ENCODE measurements around the gene UPK3A. TPM values are rescaled to one million over a fixed set of nuclear protein-coding genes. Genes with fewer than 3 reads are reported as not detected.

The UPK3A gene
- total RNA-seq, 1 donor from 2014 or later = 0.87 TPM

DNA sequence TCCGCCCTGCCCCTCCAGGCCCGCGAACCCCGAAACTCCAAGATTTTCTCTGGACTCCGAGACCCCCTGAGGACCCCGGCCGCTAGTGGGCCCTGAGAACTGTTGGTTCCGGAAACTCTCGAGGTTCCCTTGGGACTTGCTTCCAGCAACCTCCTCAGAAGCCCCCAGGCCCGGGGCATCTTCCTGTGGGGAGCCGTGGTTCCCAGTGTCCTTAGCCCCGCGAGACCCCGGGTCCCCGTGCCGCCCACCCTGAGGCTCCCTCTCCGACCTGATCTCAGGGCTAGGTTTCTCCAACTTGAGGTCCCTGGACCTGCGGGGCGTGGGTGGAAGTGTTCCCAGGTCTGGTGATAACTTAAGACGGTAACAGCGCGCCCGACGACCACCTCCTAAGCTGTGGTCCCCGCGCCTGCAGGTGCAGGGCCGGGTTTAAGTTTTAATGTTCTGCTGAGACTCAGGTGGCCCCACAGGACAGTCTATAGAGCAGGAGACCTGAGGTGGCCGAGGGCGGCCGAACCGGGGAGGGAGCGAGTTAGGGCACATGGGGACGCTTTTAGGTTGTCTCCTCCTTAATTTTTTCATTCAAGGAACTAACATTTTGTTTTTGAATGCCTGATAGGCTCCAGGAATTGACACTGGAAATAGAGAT, 25.7 kb downstream of the UPK3A start:
- Mint-ChIP-seq H3K4me3 (peak overlapping the region; percentile 83), H3K36me3 (no peaks in the 10 kb centered on the region), H3K27me3 (ENCODE audit: low read depth) (no peaks in the 10 kb centered on the region), H3K9me3 (no peaks in the 10 kb centered on the region), H3K4me1 (peaks cover 32% of the 10 kb centered on the region), H3K27ac (peak overlapping the region; percentile 76)
- TF ChIP-seq, protein P1, sequence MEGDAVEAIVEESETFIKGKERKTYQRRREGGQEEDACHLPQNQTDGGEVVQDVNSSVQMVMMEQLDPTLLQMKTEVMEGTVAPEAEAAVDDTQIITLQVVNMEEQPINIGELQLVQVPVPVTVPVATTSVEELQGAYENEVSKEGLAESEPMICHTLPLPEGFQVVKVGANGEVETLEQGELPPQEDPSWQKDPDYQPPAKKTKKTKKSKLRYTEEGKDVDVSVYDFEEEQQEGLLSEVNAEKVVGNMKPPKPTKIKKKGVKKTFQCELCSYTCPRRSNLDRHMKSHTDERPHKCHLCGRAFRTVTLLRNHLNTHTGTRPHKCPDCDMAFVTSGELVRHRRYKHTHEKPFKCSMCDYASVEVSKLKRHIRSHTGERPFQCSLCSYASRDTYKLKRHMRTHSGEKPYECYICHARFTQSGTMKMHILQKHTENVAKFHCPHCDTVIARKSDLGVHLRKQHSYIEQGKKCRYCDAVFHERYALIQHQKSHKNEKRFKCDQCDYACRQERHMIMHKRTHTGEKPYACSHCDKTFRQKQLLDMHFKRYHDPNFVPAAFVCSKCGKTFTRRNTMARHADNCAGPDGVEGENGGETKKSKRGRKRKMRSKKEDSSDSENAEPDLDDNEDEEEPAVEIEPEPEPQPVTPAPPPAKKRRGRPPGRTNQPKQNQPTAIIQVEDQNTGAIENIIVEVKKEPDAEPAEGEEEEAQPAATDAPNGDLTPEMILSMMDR (IDR thresholded peaks at IDR 0.05; ENCODE audit: unreplicated experiment) = no peak
- DNase-seq (ENCODE audit: low spot score in 2 of 2, unreplicated experiment in 2 of 2) = peak in 1 of 2 experiments; percentile 50

- no peaks in the 10 kb centered on the region for H3K36me3 Mint-ChIP-seq
- no peak for DNase-seq (ENCODE audit: low spot score in 2 of 2, unreplicated experiment in 2 of 2)
- peak overlapping the region; percentile 76 for H3K27ac Mint-ChIP-seq
- TF ChIP-seq, protein P1 (IDR thresholded peaks at IDR 0.05; ENCODE audit: unreplicated experiment) = no peak
- H3K4me1 Mint-ChIP-seq = peaks cover 32% of the 10 kb centered on the region
- H3K27me3 Mint-ChIP-seq (ENCODE audit: low read depth) = no peaks in the 10 kb centered on the region
- peak overlapping the region; percentile 83 for H3K4me3 Mint-ChIP-seq
- H3K9me3 Mint-ChIP-seq = no peaks in the 10 kb centered on the region
Observed at GRCh38 chr22:45310977-45311531, 26.3 kb downstream of the UPK3A start.

DNA sequence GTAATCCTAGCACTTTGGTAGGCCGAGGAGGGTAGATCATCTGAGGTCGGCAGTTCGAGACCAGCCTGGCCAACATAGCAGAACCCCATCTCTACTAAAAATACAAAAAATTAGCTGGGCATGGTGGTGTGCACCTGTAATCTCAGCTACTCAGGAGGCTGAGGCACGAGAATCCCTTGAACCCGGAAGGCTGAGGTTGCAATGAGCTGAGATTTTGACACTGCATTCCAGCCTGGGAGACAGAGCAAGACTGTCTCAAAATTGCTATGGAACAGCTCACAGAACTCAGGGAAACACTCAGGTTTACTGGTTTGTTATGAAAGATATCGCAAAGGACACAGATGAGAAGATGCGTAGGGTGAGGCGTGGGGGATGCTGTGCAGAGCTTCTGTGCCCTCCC, 27.7 kb downstream of the UPK3A start:
- H3K4me3 Mint-ChIP-seq = peak overlapping the region; percentile 83
- H3K27ac Mint-ChIP-seq = no peak overlapping the region
- H3K4me1 Mint-ChIP-seq = peaks cover 32% of the 10 kb centered on the region
- H3K36me3 Mint-ChIP-seq = no peaks in the 10 kb centered on the region
- DNase-seq (ENCODE audit: low spot score in 2 of 2, unreplicated experiment in 2 of 2) = no peak
- no peaks in the 10 kb centered on the region for H3K27me3 Mint-ChIP-seq (ENCODE audit: low read depth)
- TF ChIP-seq, protein P1 (IDR thresholded peaks at IDR 0.05; ENCODE audit: unreplicated experiment) = no peak
- H3K9me3 Mint-ChIP-seq = no peaks in the 10 kb centered on the region

- Mint-ChIP-seq H3K9me3 (no peaks in the 10 kb centered on the region), H3K27ac (no peak overlapping the region), H3K36me3 (no peaks in the 10 kb centered on the region), H3K27me3 (ENCODE audit: low read depth) (no peaks in the 10 kb centered on the region), H3K4me3 (no peak overlapping the region), H3K4me1 (peaks cover 33% of the 10 kb centered on the region)
- no peak for DNase-seq (ENCODE audit: low spot score in 2 of 2, unreplicated experiment in 2 of 2)
- TF ChIP-seq, protein P1 (IDR thresholded peaks at IDR 0.05; ENCODE audit: unreplicated experiment) = no peak
Observed at GRCh38 chr22:45312856-45313255, 28.1 kb downstream of the UPK3A start.

- H3K4me1 Mint-ChIP-seq = peaks cover 39% of the 10 kb centered on the region
- H3K36me3 Mint-ChIP-seq = no peaks in the 10 kb centered on the region
- no peaks in the 10 kb centered on the region for H3K27me3 Mint-ChIP-seq (ENCODE audit: low read depth)
Observed at GRCh38 chr22:45314054-45314721, 29.4 kb downstream of the UPK3A start.

More at GRCh38 chr22:45314054-45314721, 29.4 kb downstream of the UPK3A start:
- DNase-seq (ENCODE audit: low spot score in 2 of 2, unreplicated experiment in 2 of 2) = no peak
- Mint-ChIP-seq H3K4me3 (no peak overlapping the region), H3K27ac (peak overlapping the region; percentile 87), H3K9me3 (no peaks in the 10 kb centered on the region)
- TF ChIP-seq, protein P1 (IDR thresholded peaks at IDR 0.05; ENCODE audit: unreplicated experiment) = no peak

Measured in mesothelial cell of epicardium (in vitro differentiated cells).